Measurements from ENCODE around the gene RASA2.

The RASA2 gene

GRCh38 chr3:141538568-141539240 is 51.9 kb downstream of the RASA2 start:
- DNase-seq (ENCODE audit: low spot score), result no peak

GRCh38 chr3:141539431-141540187 is 52.8 kb downstream of the RASA2 start:
- no peak for DNase-seq (ENCODE audit: low spot score)

GRCh38 chr3:141540531-141540930 is 53.7 kb downstream of the RASA2 start:
- no peak for DNase-seq (ENCODE audit: low spot score)

GRCh38 chr3:141542202-141542969 is 55.6 kb downstream of the RASA2 start:
- no peak for DNase-seq (ENCODE audit: low spot score)

GRCh38 chr3:141542989-141543388 is 56.2 kb downstream of the RASA2 start:
- DNase-seq (ENCODE audit: low spot score), result no peak

- DNase-seq (ENCODE audit: low spot score), result peak; percentile 26
These were observed 57.9 kb downstream of the RASA2 start for GRCh38 chr3:141544697-141545096.

- DNase-seq (ENCODE audit: low spot score), result no peak
These were observed 59.3 kb downstream of the RASA2 start for GRCh38 chr3:141546081-141546480.

- no peak for DNase-seq (ENCODE audit: low spot score)
These were observed 59.8 kb downstream of the RASA2 start for GRCh38 chr3:141546586-141546985.

- DNase-seq (ENCODE audit: low spot score), result no peak
These were observed 61.0 kb downstream of the RASA2 start for GRCh38 chr3:141547791-141548190.

GRCh38 chr3:141550926-141551665 is 64.3 kb downstream of the RASA2 start:
- no peak for DNase-seq (ENCODE audit: low spot score)

GRCh38 chr3:141552440-141552991 is 65.7 kb downstream of the RASA2 start:
- DNase-seq (ENCODE audit: low spot score), result no peak

- no peak for DNase-seq (ENCODE audit: low spot score)
These were observed 66.2 kb downstream of the RASA2 start for GRCh38 chr3:141553055-141553454.

- DNase-seq (ENCODE audit: low spot score), result no peak
These were observed 69.2 kb downstream of the RASA2 start for GRCh38 chr3:141556034-141556433.

- no peak for DNase-seq (ENCODE audit: low spot score)
These were observed 71.3 kb downstream of the RASA2 start for GRCh38 chr3:141557961-141558706.

- peak; percentile 57 for DNase-seq (ENCODE audit: low spot score)
These were observed 74.7 kb downstream of the RASA2 start for GRCh38 chr3:141561426-141562034.

GRCh38 chr3:141564241-141564640 is 77.4 kb downstream of the RASA2 start:
- DNase-seq (ENCODE audit: low spot score), result no peak

GRCh38 chr3:141570068-141570467 is 83.2 kb downstream of the RASA2 start:
- no peak for DNase-seq (ENCODE audit: low spot score)

GRCh38 chr3:141575879-141576743 is 89.3 kb downstream of the RASA2 start:
- peak; percentile 14 for DNase-seq (ENCODE audit: low spot score)

- no peak for DNase-seq (ENCODE audit: low spot score)
These were observed 89.9 kb downstream of the RASA2 start for GRCh38 chr3:141576744-141577052.

All from LoVo (cell line).